Stimulated activated CD4-positive, alpha-beta T cell treated with anti-CD3 and anti-CD28 coated beads, Interleukin-1b, Interleukin-23, amount 100 ng/mL, for 4 hours (primary cell): ENCODE results near the gene TEKT4.
"Not testable (repeated sequence)": the region's sequence is repeated elsewhere in the genome, so short reads cannot be mapped to it uniquely, and the experiment has no call there.

Experiments
- DNase-seq, 2 donors: peaks; one replicate each; pipeline ENCODE4 v3.0.0-alpha.2; 2020; ENCODE audit warnings: low read depth in 2 of 2

TEKT4 gene

GRCh38 chr2:94875820-94876522 lies 4.7 kb downstream of the TEKT4 start:
- no peak for DNase-seq

DNA sequence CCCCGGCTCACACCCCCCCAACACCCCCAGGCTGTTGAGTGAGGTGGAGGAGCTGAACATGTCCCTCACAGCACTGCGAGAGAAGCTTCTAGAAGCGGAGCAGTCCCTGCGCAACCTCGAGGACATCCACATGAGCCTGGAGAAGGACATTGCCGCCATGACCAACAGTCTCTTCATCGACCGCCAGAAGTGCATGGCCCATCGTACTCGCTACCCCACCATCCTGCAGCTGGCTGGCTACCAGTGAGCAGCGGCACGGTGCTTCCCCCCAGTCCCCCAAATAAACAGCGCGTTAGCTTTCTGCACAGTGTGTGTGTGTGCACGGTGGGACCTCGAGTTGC lies 5.3 kb downstream of the TEKT4 start:
- no peak for DNase-seq

GRCh38 chr2:94877129-94877528 lies 5.9 kb downstream of the TEKT4 start:
- no peak for DNase-seq

DNA sequence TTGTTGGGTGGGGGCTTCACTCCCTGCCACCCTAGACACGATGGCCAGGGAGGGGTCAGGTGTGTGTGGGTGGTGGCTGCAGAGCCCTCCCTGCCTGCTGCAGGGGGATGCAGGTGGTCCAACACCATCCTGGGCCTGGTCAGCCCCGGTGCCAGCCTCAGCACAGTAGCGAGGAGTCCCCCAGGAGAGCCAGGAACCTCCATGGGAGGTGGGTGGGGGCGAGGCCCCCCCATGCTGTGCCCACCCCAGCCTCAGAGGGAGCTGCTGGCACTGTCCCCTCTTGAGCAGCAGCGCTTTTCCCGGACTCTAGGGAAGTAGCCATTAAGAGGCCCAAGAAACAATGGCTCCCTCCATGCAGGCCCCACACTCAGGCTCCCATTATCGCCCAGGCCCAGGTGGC lies 7.3 kb downstream of the TEKT4 start:
- DNase-seq = not testable (repeated sequence)

DNA sequence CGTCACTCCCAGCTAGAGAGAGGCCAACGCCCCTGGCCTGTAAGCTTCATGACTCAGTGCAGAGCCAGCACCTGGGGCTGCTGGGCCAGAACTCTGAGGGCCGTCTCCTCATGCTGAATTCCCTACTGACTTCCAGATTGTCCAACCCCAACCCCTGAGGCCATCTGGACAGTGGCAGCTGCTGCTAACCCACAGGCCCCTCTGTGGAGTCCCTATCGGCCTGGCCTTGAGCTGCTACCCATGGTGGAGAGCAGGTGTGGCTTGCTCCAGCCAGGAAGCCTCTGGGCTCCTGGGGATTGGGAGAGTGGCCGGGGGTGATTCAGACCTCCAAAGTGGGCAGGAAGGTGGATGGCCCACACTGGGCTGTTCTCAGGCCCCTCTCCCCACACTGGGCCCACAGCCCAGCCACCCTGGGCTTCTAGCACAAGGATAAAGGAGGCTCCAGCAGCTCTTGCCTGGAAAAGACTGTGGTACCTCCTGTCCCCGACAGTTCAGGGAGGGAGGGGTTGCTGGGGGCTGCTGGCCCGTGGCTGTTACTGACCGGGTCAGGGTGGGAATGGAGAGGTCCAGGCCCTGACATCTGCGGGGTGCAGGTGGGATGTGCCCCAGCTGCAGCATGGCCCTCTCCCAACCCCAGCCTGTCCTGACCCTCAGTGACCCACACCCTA lies 8.2 kb downstream of the TEKT4 start:
- DNase-seq = no peak

DNA sequence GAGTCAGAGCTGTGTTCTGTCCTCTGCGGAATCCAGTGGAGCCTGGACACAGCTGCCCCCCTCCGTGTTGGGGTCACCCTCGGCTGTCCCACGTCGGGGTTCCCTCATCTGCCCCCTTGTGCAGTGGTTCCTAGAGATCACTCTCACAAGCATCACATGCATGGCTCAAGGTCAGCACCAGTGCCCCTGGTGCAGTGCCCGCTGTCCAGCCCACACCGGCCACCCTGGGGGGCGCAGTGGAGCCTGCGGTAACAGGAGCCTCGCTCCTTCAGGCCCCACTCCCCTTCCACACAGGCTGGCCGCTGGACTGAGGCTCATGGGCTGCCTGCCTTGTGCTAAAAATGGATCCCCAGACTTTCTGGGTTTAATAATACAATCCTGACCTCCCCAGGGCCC lies 8.8 kb downstream of the TEKT4 start:
- DNase-seq = no peak

DNA sequence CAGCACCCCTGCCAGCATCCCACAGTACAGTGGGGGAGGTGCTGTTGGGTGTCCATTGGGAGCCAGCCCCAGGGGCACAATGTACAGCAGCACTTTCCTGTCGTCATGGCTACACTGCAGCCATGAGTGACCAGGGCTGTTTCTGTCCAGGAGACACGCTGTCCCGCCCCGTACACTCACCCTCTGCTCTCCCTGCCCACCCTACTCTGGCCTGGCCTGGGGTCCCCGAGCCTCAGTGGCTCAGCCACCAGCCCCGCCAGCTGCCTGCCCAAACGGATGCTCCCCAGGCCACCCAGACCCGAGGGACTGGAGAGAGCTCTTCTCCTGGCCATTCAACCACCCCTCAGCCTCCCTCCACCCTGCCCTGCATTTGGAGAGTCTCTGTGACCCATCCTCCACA lies 9.3 kb downstream of the TEKT4 start:
- DNase-seq = no peak

- DNase-seq = no peak
Observed at GRCh38 chr2:94881070-94881469, 9.8 kb downstream of the TEKT4 start.

DNA sequence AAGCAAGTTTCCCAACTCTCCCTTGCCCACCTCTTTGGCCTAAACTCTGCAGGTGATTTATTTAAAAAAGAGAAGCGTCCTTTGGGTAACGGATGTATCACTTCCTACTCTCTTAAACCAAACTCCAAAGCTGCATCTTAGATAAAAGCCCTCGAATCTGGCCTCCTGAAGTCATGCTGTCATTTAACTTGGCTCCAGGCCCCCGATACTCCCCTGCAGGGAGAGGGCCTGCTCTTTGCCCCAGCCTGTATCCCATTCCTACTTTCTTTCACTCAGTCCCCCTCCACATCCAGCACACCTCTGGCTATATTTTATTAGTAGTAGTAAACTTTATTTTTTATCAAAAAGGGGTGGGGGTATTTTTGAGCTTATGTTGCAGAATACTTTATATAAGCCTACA lies 19.0 kb downstream of the TEKT4 start:
- no peak for DNase-seq

DNA sequence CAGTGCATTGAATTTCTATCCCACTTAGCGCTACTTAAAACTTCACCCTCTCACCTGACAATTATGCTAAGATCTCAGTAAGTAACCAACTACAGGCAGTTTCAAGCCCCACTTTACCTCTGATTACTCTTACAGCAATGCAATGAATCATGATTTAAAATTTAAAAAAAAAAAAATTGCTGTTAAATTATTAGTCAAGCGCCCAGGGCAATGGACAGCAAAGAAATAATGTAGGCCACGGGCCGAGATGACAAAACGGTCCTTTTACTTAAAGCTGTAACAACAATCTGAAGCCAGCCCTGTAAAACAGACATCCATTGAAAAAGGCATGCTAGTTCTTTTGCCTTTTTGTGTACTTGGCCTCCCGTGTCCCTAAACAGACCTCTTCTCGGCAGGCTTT lies 24.0 kb downstream of the TEKT4 start:
- DNase-seq = not testable (repeated sequence)

DNA sequence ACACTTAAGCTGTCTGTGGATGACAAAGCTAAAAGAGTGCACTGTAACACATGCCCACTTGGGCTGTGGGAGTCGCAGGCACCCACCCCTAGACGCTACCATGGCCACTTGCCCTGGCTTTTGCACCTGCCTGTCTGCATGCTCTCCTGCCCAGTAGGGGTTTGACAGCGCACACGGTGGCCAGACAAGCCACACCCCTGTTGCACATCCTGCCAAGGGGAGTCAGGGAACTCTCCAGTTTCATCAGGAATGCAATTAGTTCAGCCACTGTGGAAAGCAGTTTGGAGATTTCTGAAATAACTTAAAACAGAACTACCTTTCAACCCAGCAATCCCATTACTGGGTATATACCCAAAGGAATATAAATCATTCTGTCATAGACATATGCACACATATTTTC lies 35.7 kb downstream of the TEKT4 start:
- DNase-seq = not testable (repeated sequence)

GRCh38 chr2:94923196-94923595 lies 52.0 kb downstream of the TEKT4 start:
- DNase-seq = no peak

- DNase-seq = not testable (repeated sequence)
Observed at GRCh38 chr2:94924999-94925398, 53.8 kb downstream of the TEKT4 start.
